Measurements from ENCODE around the gene CCN2. TPM values are rescaled to one million over a fixed set of nuclear protein-coding genes. Genes with fewer than 3 reads are reported as not detected.
A peak's percentile ranks its signal among the peaks of the same experiment; 100 is the strongest.

The CCN2 gene
- total RNA-seq, 2 donors from 2014 or later = 28.6 to 29.4 TPM

- peak; percentile 66 for DNase-seq
- Mint-ChIP-seq H3K9me3 (no peaks in the 10 kb centered on the region), H3K4me3 (no peak overlapping the region), H3K27ac (no peak overlapping the region), H3K36me3 (ENCODE audit: low read depth) (peaks cover 20% of the 10 kb centered on the region), H3K27me3 (ENCODE audit: insufficient read depth) (no peaks in the 10 kb centered on the region), H3K4me1 (peaks cover 14% of the 10 kb centered on the region)
- TF ChIP-seq, protein P1, sequence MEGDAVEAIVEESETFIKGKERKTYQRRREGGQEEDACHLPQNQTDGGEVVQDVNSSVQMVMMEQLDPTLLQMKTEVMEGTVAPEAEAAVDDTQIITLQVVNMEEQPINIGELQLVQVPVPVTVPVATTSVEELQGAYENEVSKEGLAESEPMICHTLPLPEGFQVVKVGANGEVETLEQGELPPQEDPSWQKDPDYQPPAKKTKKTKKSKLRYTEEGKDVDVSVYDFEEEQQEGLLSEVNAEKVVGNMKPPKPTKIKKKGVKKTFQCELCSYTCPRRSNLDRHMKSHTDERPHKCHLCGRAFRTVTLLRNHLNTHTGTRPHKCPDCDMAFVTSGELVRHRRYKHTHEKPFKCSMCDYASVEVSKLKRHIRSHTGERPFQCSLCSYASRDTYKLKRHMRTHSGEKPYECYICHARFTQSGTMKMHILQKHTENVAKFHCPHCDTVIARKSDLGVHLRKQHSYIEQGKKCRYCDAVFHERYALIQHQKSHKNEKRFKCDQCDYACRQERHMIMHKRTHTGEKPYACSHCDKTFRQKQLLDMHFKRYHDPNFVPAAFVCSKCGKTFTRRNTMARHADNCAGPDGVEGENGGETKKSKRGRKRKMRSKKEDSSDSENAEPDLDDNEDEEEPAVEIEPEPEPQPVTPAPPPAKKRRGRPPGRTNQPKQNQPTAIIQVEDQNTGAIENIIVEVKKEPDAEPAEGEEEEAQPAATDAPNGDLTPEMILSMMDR (conservative IDR thresholded peaks at IDR 0.05) = no peak
- WGBS, 2 experiments (ENCODE audit: insufficient coverage in 1 of 2, insufficient read length in 1 of 2) = 80 to 84% methylated on average over 4 to 5 of the region's 5 CpGs
- no peak overlapping the region for H3K27ac ChIP-seq (ENCODE audit: low read depth, low read length)
- H3K4me3 ChIP-seq (ENCODE audit: low read length) = no peak overlapping the region
- H3K4me1 ChIP-seq (ENCODE audit: control insufficient read depth, insufficient read depth, low read length) = peaks cover under 1% of the 10 kb centered on the region
- H3K9ac ChIP-seq (ENCODE audit: extremely low read depth, low read length, poor library complexity, severe bottlenecking) = no peak overlapping the region
- H3K9me3 ChIP-seq (ENCODE audit: control insufficient read depth, low read length) = no peaks in the 10 kb centered on the region
- H3K36me3 ChIP-seq (ENCODE audit: control insufficient read depth, insufficient read depth, low read length) = peaks cover 23% of the 10 kb centered on the region
- no peaks in the 10 kb centered on the region for H3K27me3 ChIP-seq (ENCODE audit: control insufficient read depth, insufficient read depth, low read length, poor library complexity, severe bottlenecking)
Measured at GRCh38 chr6:131946404-131946991, 4.7 kb downstream of the CCN2 start.

GRCh38 chr6:131945971-131946370 lies 5.2 kb downstream of the CCN2 start:
- no peaks in the 10 kb centered on the region for H3K9me3 ChIP-seq (ENCODE audit: control insufficient read depth, low read length)
- no peak for DNase-seq
- H3K9me3 Mint-ChIP-seq = no peaks in the 10 kb centered on the region
- no peak overlapping the region for H3K9ac ChIP-seq (ENCODE audit: extremely low read depth, low read length, poor library complexity, severe bottlenecking)
- H3K36me3 ChIP-seq (ENCODE audit: control insufficient read depth, insufficient read depth, low read length) = peaks cover 23% of the 10 kb centered on the region
- H3K36me3 Mint-ChIP-seq (ENCODE audit: low read depth) = peaks cover 20% of the 10 kb centered on the region
- H3K27ac ChIP-seq (ENCODE audit: low read depth, low read length) = no peak overlapping the region
- no peak overlapping the region for H3K4me3 ChIP-seq (ENCODE audit: low read length)
- H3K4me1 ChIP-seq (ENCODE audit: control insufficient read depth, insufficient read depth, low read length) = no peaks in the 10 kb centered on the region
- H3K4me3 Mint-ChIP-seq = no peak overlapping the region
- H3K27me3 Mint-ChIP-seq (ENCODE audit: insufficient read depth) = no peaks in the 10 kb centered on the region
- no peak overlapping the region for H3K27ac Mint-ChIP-seq
- TF ChIP-seq, protein P1 (conservative IDR thresholded peaks at IDR 0.05) = no peak
- no peaks in the 10 kb centered on the region for H3K27me3 ChIP-seq (ENCODE audit: control insufficient read depth, insufficient read depth, low read length, poor library complexity, severe bottlenecking)
- WGBS, 2 experiments (ENCODE audit: insufficient coverage in 1 of 2, insufficient read length in 1 of 2) = 67% methylated on average over 1 of the region's 1 CpG; no CpG with 5 or more reads in 1 of the 2 experiments
- H3K4me1 Mint-ChIP-seq = peaks cover 12% of the 10 kb centered on the region

GRCh38 chr6:131937703-131938631 lies 13.2 kb downstream of the CCN2 start:
- no peaks in the 10 kb centered on the region for H3K27me3 Mint-ChIP-seq (ENCODE audit: insufficient read depth)
- Histone ChIP-seq H3K9ac (ENCODE audit: extremely low read depth, low read length, poor library complexity, severe bottlenecking) (no peak overlapping the region), H3K9me3 (ENCODE audit: control insufficient read depth, low read length) (no peaks in the 10 kb centered on the region), H3K27ac (ENCODE audit: low read depth, low read length) (no peak overlapping the region), H3K27me3 (ENCODE audit: control insufficient read depth, insufficient read depth, low read length, poor library complexity, severe bottlenecking) (no peaks in the 10 kb centered on the region), H3K36me3 (ENCODE audit: control insufficient read depth, insufficient read depth, low read length) (no peaks in the 10 kb centered on the region), H3K4me1 (ENCODE audit: control insufficient read depth, insufficient read depth, low read length) (no peaks in the 10 kb centered on the region), H3K4me3 (ENCODE audit: low read length) (no peak overlapping the region)
- H3K27ac Mint-ChIP-seq = no peak overlapping the region
- H3K36me3 Mint-ChIP-seq (ENCODE audit: low read depth) = no peaks in the 10 kb centered on the region
- no peak for DNase-seq
- 86 to 100% methylated on average over 2 to 8 of the region's 8 CpGs for WGBS, 2 experiments (ENCODE audit: insufficient coverage in 1 of 2, insufficient read length in 1 of 2)
- no peak overlapping the region for H3K4me3 Mint-ChIP-seq
- TF ChIP-seq, protein P1 (conservative IDR thresholded peaks at IDR 0.05) = no peak
- no peaks in the 10 kb centered on the region for H3K9me3 Mint-ChIP-seq
- peaks cover 6% of the 10 kb centered on the region for H3K4me1 Mint-ChIP-seq

All from endodermal cell (in vitro differentiated cells).